ENCODE measurements around the gene SKIC2.
A peak's percentile ranks its signal among the peaks of the same experiment; 100 is the strongest.

SKIC2 gene

DNA sequence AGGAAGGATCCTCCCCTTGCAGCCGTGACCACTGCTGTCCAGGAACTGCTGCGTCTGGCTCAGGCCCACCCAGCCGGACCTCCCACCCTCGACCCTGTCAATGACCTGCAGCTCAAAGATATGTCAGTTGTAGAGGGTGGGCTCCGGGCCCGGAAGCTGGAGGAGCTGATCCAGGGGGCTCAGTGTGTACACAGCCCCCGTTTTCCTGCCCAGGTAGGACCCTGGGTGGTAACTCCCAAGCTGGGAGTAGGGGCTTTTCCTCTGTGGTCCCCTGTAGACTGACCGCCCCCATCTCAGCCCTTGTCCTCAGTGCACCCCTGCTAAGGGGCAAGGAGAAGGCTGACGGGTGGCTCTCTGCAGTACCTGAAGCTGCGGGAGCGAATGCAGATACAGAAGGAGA lies 9.4 kb downstream of the SKIC2 start:
- Histone ChIP-seq H2AK5ac (ENCODE audit: low read length) (no peak overlapping the region), H3K9ac (ENCODE audit: low read length) (no peak overlapping the region), H3K79me1 (ENCODE audit: low read length) (peaks cover 3% of the 10 kb centered on the region), H3K36me3 (ENCODE audit: control insufficient read depth, insufficient read depth, low read length) (peaks cover 9% of the 10 kb centered on the region), H3K79me2 (ENCODE audit: control insufficient read depth, insufficient read depth, low read length) (peaks cover 3% of the 10 kb centered on the region), H3K4me1 (ENCODE audit: control insufficient read depth, low read depth, low read length) (peaks cover 3% of the 10 kb centered on the region), H3K27ac (ENCODE audit: low read depth, low read length) (no peak overlapping the region), H3K27me3 (ENCODE audit: insufficient read depth, low read length, poor library complexity) (no peaks in the 10 kb centered on the region), H2BK5ac (ENCODE audit: low read length) (no peak overlapping the region), H4K8ac (ENCODE audit: low read depth, low read length) (no peak overlapping the region), H2BK120ac (ENCODE audit: low read depth, low read length) (no peak overlapping the region), H3K4me3 (ENCODE audit: low read length) (no peak overlapping the region), H3K4ac (ENCODE audit: low read depth, low read length) (no peak overlapping the region), H3K23ac (ENCODE audit: low read length) (no peak overlapping the region), H3K56ac (ENCODE audit: low read length) (no peak overlapping the region), H4K5ac (ENCODE audit: low read length) (no peak overlapping the region), H3K4me2 (ENCODE audit: low read length) (no peak overlapping the region), H3K18ac (ENCODE audit: low read length) (no peak overlapping the region), H2BK15ac (replicated peaks; ENCODE audit: low read depth) (no peak overlapping the region)
- DNase-seq: no peak
- WGBS (ENCODE audit: extremely low coverage, insufficient coverage, low lambda C conversion rate): no CpG with 5 or more reads among the region's 11 CpGs

DNA sequence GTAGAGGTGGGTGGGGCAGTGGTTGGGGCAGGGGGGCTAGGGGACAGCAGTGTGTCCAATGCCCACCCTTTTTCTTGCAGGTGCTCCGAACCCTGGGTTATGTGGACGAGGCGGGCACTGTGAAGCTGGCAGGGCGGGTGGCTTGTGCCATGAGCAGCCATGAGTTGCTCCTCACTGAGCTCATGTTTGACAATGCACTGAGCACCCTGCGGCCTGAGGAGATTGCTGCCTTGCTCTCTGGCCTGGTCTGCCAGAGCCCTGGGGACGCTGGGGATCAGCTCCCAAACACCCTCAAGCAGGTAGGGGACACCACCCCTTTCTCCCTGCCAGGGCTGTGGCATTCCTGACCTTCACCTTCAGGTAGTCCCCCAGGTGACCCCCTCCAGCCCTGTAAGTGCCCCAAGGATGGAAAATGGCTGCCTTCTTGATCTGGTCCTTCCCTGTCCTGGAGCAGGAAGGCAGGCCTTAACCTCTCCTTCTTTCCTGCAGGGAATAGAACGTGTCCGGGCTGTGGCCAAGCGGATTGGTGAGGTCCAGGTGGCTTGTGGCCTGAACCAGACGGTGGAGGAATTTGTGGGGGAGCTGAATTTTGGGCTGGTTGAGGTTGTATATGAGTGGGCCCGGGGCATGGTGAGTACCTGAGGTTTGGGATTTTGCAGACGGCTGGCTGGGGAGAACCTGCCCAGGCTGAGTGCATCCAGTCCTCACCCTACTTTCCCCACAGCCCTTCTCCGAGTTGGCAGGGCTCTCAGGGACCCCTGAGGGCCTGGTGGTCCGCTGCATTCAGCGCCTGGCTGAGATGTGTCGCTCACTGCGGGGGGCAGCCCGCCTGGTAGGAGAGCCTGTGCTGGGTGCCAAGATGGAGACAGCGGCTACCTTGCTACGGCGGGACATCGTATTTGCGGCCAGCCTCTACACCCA lies 10.1 kb downstream of the SKIC2 start:
- H2BK5ac ChIP-seq (ENCODE audit: low read length): no peak overlapping the region
- H3K4ac ChIP-seq (ENCODE audit: low read depth, low read length): no peak overlapping the region
- peaks cover 3% of the 10 kb centered on the region for H3K79me2 ChIP-seq (ENCODE audit: control insufficient read depth, insufficient read depth, low read length)
- no peak overlapping the region for H4K5ac ChIP-seq (ENCODE audit: low read length)
- peaks cover 5% of the 10 kb centered on the region for H3K79me1 ChIP-seq (ENCODE audit: low read length)
- no peaks in the 10 kb centered on the region for H3K27me3 ChIP-seq (ENCODE audit: insufficient read depth, low read length, poor library complexity)
- no peak overlapping the region for H2AK5ac ChIP-seq (ENCODE audit: low read length)
- H3K56ac ChIP-seq (ENCODE audit: low read length): no peak overlapping the region
- no peak overlapping the region for H3K27ac ChIP-seq (ENCODE audit: low read depth, low read length)
- peaks cover 9% of the 10 kb centered on the region for H3K36me3 ChIP-seq (ENCODE audit: control insufficient read depth, insufficient read depth, low read length)
- H2BK120ac ChIP-seq (ENCODE audit: low read depth, low read length): no peak overlapping the region
- H3K4me1 ChIP-seq (ENCODE audit: control insufficient read depth, low read depth, low read length): peaks cover 3% of the 10 kb centered on the region
- H3K23ac ChIP-seq (ENCODE audit: low read length): no peak overlapping the region
- no peak overlapping the region for H4K8ac ChIP-seq (ENCODE audit: low read depth, low read length)
- H2BK15ac ChIP-seq (replicated peaks; ENCODE audit: low read depth): no peak overlapping the region
- no peak for DNase-seq
- no peak overlapping the region for H3K4me3 ChIP-seq (ENCODE audit: low read length)
- WGBS (ENCODE audit: extremely low coverage, insufficient coverage, low lambda C conversion rate): no CpG with 5 or more reads among the region's 23 CpGs
- H3K4me2 ChIP-seq (ENCODE audit: low read length): no peak overlapping the region
- no peak overlapping the region for H3K9ac ChIP-seq (ENCODE audit: low read length)
- H3K18ac ChIP-seq (ENCODE audit: low read length): no peak overlapping the region

DNA sequence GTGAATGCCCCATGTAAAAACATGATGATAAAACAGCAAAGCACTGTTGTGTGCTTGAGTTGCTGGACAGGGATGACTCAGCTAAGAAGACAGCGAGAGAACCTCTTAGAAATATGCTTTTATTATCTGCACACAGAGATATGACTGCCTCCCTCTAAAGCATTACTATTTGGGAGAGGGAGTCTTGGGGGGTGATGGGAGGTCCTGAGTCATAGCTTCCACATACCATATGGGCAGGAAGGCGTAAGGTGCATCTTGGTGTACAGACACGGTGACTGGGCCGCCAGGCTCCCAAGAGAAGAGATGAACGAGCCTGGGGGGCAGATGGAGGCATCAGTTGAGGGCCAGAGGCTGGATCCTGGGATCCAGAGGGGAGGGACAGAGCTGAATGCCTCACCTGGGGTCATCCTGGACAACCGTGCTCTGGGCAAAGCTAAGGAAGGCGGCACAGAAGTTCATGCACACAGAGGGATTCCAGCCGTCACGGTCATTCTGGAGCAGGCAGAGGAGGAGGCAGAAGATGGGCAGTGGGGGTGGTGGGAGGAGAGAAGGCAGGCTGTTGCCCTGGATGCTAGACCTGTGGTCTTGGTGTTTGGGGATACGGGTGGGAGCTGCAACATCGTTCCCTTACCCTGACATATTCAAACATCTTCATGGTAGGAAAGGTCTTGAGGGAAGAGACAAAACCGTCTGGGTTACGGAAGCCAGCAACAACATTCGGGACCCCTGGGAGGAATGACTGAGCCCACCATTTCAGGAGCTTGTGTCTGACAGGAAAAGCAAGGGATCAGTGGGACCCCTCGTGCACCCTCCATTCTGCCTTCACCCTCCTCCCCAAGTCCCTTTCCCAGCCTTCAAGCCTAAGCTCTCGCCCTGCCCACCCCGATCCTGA lies 11.0 kb downstream of the SKIC2 start:
- no peaks in the 10 kb centered on the region for H3K27me3 ChIP-seq (ENCODE audit: insufficient read depth, low read length, poor library complexity)
- H2BK15ac ChIP-seq (replicated peaks; ENCODE audit: low read depth): no peak overlapping the region

DNA sequence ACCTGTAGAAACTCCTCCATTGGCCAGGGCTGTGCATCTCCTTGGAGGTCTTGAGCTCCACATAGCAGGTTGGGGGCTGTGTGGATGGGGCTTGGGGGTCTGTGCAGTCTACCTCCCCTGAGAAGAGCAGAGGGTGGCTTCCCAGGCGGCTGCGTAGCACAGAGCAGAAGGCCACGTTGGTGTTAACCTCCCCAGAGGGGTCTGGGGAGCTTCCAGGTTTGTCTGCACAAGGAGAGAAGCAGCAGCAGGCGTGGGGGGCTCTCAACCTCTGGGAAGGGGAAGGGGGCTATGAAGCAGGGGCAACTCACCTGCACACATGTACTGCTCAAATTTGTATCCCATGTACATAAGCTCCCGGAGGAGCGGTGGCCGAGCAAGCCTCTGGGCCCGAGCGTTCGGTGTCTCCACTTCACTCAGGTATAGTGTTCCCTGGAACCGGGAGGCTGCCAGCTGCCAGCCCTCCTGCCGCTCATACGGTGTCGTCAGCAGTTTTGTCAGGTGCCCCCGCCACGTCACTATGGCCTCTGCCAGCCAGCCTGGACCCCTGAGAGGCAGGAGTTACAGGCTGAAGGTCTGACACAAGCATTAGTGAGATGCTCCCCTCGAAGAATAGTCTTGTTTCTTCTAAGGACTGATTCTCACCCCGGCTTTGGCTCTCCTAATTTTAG lies 11.8 kb downstream of the SKIC2 start:
- Histone ChIP-seq H4K5ac (ENCODE audit: low read length) (no peak overlapping the region), H2BK15ac (replicated peaks; ENCODE audit: low read depth) (no peak overlapping the region), H3K4me1 (ENCODE audit: control insufficient read depth, low read depth, low read length) (peaks cover 3% of the 10 kb centered on the region), H3K23ac (ENCODE audit: low read length) (no peak overlapping the region), H2BK5ac (ENCODE audit: low read length) (no peak overlapping the region), H3K56ac (ENCODE audit: low read length) (no peak overlapping the region), H3K18ac (ENCODE audit: low read length) (no peak overlapping the region), H3K79me1 (ENCODE audit: low read length) (peaks cover 5% of the 10 kb centered on the region), H2AK5ac (ENCODE audit: low read length) (no peak overlapping the region), H3K36me3 (ENCODE audit: control insufficient read depth, insufficient read depth, low read length) (peaks cover 9% of the 10 kb centered on the region), H4K8ac (ENCODE audit: low read depth, low read length) (no peak overlapping the region), H3K4ac (ENCODE audit: low read depth, low read length) (no peak overlapping the region), H3K9ac (ENCODE audit: low read length) (no peak overlapping the region), H3K27me3 (ENCODE audit: insufficient read depth, low read length, poor library complexity) (no peaks in the 10 kb centered on the region), H3K4me2 (ENCODE audit: low read length) (no peak overlapping the region), H3K4me3 (ENCODE audit: low read length) (no peak overlapping the region), H3K27ac (ENCODE audit: low read depth, low read length) (no peak overlapping the region), H2BK120ac (ENCODE audit: low read depth, low read length) (no peak overlapping the region), H3K79me2 (ENCODE audit: control insufficient read depth, insufficient read depth, low read length) (peaks cover 3% of the 10 kb centered on the region)
- DNase-seq: no peak
- WGBS (ENCODE audit: extremely low coverage, insufficient coverage, low lambda C conversion rate): no CpG with 5 or more reads among the region's 18 CpGs

More for the DNA sequence above, 11.0 kb downstream of the SKIC2 start:
- Histone ChIP-seq H4K5ac (ENCODE audit: low read length) (no peak overlapping the region), H2BK120ac (ENCODE audit: low read depth, low read length) (no peak overlapping the region), H3K9ac (ENCODE audit: low read length) (no peak overlapping the region), H3K4ac (ENCODE audit: low read depth, low read length) (no peak overlapping the region), H3K4me1 (ENCODE audit: control insufficient read depth, low read depth, low read length) (peaks cover 3% of the 10 kb centered on the region), H3K36me3 (ENCODE audit: control insufficient read depth, insufficient read depth, low read length) (peaks cover 9% of the 10 kb centered on the region), H3K79me2 (ENCODE audit: control insufficient read depth, insufficient read depth, low read length) (peaks cover 3% of the 10 kb centered on the region), H4K8ac (ENCODE audit: low read depth, low read length) (no peak overlapping the region), H2AK5ac (ENCODE audit: low read length) (no peak overlapping the region), H3K4me2 (ENCODE audit: low read length) (no peak overlapping the region), H3K27ac (ENCODE audit: low read depth, low read length) (no peak overlapping the region), H3K4me3 (ENCODE audit: low read length) (no peak overlapping the region), H3K79me1 (ENCODE audit: low read length) (peaks cover 5% of the 10 kb centered on the region), H2BK5ac (ENCODE audit: low read length) (no peak overlapping the region), H3K18ac (ENCODE audit: low read length) (no peak overlapping the region), H3K56ac (ENCODE audit: low read length) (no peak overlapping the region), H3K23ac (ENCODE audit: low read length) (no peak overlapping the region)
- no CpG with 5 or more reads among the region's 17 CpGs for WGBS (ENCODE audit: extremely low coverage, insufficient coverage, low lambda C conversion rate)
- no peak for DNase-seq

DNA sequence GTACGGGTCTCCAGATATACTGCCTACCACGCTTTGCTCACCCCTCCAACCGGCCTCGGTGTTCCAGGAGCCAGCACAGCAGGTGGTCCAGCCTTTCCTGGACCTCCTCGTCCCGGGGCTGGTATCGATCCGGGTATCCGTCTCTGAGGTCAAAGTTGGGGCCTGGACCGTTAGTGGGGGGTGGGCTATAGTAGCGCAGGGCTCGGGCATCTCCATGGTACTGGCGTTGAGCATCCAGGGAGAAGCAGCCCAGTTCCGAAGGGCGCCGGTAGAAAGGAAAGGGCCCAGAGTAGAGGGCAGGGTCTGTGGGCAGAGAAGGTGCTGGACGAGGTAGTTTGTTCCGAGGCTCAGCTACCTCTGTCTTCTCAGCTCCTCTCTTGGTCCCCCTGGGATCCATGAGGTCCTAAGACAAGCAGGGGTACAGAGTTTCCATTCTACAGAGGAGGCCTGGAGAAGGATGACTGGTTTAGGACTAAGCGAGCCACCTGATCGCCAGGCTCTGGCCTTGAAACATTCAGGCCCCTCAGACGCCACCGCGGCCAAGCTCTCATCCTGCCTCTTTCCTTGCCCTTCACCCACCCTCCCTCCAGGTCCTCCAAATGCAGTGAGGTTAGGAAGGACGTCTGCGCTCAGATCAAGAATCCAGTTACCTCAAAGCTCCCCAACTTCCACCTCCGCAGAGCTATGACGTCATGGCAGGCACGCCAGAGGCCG lies 12.5 kb downstream of the SKIC2 start:
- Histone ChIP-seq H3K4me3 (ENCODE audit: low read length) (peak overlapping the region; percentile 36), H2AK5ac (ENCODE audit: low read length) (peak overlapping the region; percentile 1), H2BK120ac (ENCODE audit: low read depth, low read length) (no peak overlapping the region), H3K56ac (ENCODE audit: low read length) (peak overlapping the region; percentile 73), H3K27me3 (ENCODE audit: insufficient read depth, low read length, poor library complexity) (no peaks in the 10 kb centered on the region), H3K9ac (ENCODE audit: low read length) (peak overlapping the region; percentile 81), H3K27ac (ENCODE audit: low read depth, low read length) (no peak overlapping the region), H3K79me2 (ENCODE audit: control insufficient read depth, insufficient read depth, low read length) (peaks cover 3% of the 10 kb centered on the region), H3K79me1 (ENCODE audit: low read length) (peaks cover 5% of the 10 kb centered on the region), H3K18ac (ENCODE audit: low read length) (no peak overlapping the region), H4K8ac (ENCODE audit: low read depth, low read length) (no peak overlapping the region), H3K36me3 (ENCODE audit: control insufficient read depth, insufficient read depth, low read length) (peaks cover 8% of the 10 kb centered on the region), H2BK15ac (replicated peaks; ENCODE audit: low read depth) (no peak overlapping the region), H4K5ac (ENCODE audit: low read length) (peak overlapping the region; percentile 73), H2BK5ac (ENCODE audit: low read length) (peak overlapping the region; percentile 22), H3K4ac (ENCODE audit: low read depth, low read length) (no peak overlapping the region), H3K23ac (ENCODE audit: low read length) (no peak overlapping the region), H3K4me1 (ENCODE audit: control insufficient read depth, low read depth, low read length) (peaks cover 3% of the 10 kb centered on the region), H3K4me2 (ENCODE audit: low read length) (peak overlapping the region; percentile 47)
- no CpG with 5 or more reads among the region's 29 CpGs for WGBS (ENCODE audit: extremely low coverage, insufficient coverage, low lambda C conversion rate)
- no peak for DNase-seq
